Measurements from ENCODE around the gene CIRBP.
A peak's percentile ranks its signal among the peaks of the same experiment; 100 is the strongest.

The CIRBP gene

DNA sequence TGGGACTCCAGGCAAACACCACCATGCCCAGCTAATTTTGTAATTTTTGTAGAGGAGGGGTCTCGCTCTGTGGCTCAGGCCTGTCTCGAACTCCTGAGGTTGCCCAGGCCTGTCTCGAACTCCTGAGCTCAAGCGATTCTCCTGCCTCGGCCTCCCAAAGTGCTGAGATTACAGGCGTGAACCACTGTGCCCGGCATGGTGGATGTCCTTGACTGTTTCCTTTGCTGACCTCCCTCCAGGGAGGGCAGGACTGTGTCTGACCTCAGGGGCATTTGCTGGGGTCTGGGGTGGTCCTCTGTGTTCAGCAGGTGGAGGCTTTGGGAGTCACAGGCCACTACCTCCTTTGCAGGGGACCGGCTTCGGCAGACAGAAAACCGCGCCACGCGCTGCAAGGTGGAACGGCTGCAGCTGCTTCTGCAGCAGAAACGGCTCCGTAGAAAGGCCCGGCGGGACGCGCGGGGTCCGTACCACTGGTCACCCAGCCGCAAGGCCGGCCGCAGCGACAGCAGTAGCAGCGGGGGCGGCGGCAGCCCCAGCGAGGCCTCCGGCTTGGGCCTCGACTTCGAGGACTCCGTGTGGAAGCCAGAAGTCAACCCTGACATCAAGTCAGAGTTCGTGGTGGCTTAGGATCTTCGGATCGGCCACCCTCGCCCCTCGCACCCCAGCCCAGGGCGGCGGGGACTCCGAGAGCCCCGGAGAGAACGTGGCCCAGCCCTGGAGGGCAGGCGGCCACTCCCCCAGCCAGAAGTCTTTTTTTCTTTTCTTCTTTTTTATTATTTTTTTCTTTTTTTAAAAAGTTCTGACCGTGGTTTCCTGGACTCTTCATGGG is 12.3 kb upstream of the CIRBP start:
- DNase-seq = no peak

DNA sequence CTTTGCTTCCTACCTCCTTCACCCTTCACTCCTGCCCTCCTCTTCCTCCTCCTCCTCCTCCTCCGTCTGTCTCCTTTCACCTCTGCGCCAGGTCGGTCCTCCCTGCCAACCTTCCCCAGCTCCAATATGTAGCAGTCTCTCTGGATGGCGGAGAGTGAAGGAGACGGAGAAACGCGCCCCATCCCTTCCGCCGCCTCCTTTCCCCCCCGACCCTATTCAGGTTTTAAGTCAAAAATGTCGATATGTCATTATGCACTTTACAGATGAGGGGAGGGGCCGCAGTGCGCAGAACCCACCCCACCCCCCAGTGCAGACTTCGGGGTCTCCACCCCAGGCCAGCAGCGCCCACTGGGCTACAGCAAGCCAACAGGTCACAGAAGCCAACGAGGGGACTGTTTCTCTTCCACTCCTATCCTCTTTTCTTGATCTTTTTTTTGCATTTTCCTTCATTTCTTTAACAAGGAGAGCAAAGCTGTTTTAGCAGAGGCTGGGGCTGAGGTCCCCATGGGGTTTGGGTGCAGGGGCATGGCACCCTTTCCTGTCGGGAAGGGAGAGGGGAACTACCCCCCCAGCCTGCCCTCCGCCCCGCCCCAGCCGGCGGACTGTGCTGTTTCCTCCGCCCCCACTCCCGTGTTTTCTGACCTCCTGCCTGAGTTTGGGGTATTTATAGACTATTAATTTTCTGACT is 11.5 kb upstream of the CIRBP start:
- DNase-seq = no peak

DNA sequence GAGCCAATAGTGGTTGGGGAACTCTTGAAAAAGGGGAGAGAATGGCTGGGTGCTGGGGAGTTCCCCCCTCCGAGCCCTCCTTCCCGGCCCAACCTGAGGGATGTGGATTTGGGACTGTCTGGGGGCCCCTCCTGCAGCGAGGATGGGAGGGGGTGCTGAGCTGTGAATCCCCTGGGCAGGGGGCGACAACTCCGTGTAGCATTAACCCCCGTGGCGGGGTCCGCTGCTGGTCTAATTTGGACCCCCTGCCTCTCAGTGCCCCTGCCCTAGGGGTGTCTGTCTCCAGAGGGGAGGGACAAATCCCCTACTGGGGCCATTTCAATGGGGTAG is 11.0 kb upstream of the CIRBP start:
- no peak for DNase-seq

DNA sequence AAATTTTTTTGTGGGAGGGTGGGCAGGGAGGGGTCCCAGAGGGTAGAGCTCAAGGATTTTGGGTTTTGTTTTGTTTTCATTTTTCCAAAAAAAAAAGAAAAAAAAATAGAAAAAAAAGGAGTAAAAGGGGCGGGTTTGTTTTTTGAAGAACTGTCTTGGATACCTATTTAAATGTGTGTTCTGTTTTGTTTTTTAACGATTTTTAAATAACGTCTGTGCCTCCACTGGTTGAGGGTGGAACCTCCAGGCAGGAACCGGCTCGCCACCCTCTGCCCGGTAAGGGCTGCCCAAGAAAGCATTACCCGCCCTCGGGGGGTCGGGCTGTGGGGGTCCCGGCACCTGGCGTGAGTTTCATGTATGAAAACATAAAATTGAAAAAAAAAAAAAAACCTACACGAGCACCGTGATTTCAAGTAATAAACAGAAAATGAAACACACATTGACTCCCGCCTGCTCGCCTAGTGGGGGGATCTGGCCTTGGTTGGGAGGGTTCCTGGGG is 10.4 kb upstream of the CIRBP start:
- no peak for DNase-seq

DNA sequence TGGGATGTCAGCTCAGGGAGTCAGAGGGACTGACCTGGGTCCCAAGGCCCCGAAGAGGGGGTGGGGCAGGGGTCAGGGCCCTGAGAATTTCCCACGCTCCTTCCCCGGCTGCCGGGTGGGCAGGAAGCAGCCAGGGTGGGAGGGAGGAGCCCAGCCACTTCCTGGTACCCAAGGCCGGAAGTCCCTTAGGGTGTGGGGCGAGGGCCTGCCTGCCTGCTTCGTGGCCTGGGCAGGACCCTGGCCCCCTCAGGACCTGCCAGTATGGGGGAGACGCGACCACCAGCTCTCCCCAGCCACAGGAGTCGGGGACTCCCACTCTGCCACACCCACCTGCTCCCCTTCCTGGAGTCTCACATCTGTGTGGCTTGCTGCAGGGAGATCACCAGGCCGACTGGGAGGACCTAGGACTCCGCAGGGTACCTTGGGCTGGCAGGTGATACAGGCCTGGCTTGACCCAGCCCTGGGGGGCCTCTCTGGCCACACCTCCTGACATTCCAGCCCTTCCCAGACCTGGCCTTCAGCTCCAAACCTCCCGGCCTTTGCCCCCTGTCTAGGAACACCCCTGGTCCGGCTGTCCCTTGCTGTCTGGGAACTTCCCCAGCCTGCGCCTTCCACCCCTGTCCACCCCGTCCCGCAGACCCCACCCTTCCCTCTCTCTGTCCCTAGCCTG is 9.8 kb upstream of the CIRBP start:
- DNase-seq = no peak

DNA sequence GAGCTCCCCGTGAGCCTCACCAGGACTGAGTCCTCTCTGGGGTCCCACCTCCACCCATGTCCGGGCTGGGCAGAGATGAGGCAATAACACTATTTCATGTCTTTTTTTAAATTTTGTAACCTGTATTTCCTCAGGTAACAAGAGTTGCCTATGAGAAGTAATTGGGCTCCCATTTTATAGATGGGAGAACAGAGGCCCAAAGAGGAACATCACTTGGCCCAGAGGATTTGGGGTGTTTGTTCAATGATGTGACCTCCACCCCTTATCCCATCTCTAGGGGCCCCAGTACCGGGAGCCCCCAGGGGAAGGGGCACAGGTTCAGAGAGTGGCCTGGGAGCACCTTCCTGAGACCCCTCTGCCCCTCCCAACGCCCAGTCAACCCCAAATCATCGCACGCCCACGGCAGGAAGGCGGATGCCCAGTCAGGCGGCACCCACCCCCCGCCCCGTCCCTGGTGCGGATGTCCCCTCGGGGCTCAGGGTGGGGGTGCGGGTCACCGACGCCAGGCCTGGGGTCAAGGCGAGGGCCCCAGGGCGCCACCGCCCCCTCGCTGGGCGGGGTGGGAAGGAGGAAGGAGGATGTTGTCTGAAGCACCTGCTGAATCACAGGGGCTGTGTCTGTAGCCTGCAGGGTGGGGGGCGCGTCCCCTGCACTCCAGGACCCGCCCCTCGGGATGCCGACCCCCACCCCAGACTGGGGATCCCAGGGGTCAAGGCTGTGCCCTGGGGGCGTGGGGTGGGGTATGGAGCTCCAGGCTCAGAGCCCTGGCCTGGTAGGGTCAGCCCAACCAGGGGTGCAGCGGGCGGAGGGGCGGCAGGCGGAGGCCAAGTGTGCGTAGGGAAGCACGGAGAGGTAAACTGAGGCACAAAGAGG is 9.0 kb upstream of the CIRBP start:
- no peak for DNase-seq

DNA sequence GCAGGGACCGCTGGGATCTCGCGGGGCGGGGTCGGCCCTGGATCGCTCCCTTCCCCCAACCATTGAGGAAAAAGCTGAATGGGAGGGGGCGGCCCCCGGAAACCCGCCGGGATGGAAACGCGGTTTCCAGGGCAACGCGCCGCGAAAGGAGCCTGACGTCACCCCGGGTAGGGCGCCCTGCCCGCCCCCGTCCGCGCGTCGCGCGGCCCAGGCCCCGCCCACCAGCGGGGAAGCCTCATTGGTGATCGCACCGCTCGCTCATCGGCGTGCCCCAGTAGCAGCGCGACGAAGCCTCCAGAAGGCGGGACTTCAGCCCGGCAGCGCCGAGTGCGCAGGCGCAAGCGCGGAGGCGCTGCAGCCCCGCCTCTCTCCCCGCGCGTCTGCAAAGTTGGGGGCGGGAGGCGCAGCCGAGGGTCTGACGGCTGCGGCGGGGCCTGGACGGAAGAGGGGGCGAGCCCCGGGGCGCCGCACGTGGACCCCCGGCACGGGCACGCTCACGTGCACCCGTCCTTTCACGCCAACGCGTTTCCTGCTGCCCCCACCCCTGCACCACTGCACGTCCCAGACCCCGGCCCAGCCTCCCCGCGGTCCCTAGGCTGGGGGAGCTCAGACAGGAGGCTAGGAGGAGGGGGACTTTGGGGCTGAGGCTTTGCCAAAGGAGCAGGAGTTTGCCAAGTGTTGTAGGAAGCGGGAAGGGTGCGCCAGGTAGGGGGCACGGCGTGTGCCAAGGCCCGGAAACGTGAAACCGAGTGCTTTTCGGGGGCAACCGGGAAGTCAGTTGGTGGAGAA is 8.2 kb upstream of the CIRBP start:
- peak; percentile 94 for DNase-seq

DNA sequence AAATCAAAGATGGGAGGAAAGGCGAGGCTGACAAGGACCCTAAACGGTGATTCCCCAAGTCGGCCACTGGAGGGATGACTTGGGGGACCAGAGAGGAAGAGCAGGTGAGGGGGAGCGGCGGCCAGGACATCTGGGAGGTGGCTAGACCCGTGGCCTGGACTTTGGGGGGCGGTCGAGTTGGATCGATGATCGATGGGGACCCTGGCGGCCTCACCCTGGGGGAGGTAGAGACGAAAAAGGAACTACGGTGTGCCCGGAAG is 7.7 kb upstream of the CIRBP start:
- no peak for DNase-seq

DNA sequence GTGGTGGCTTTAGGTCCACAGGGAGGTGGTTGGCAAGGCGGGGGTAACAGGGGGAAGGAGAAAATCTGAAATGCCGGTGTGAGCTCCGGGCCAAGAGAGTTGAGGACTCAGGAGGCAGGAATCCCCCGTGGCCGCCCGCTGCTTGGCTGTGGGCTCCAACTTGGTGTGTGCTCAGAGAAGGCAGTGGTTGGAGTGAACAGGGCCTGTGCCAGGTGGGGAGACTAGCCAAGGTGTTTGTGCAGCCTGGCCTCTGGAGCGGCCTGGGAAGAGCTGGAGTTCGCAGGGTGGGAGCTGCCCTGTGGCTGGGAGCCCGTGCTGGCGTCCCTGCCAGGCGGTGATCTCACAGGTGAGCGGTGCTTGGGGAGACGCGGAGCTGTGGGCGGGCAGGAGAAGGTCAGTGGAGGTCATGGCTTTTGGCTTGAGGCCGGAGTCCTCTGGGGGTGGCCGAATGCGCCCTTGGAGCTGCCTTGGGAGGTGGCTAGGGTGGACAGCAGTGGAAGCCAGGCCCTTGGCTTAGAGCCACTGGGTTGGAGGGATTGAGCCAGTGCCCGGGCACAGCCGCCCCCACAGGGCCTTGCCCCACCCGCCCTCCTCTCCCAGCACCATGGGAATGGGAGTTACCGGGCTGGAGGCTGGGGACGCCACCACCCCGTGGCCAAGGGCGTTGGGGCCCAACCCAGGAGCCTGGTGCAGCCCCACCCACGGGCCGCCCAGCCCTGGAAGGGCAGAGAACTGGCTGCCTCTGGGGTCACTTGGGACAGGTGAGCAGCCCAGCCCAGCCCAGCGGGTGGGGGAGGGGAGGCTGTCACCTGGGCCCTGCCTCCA is 7.1 kb upstream of the CIRBP start:
- DNase-seq = no peak

DNA sequence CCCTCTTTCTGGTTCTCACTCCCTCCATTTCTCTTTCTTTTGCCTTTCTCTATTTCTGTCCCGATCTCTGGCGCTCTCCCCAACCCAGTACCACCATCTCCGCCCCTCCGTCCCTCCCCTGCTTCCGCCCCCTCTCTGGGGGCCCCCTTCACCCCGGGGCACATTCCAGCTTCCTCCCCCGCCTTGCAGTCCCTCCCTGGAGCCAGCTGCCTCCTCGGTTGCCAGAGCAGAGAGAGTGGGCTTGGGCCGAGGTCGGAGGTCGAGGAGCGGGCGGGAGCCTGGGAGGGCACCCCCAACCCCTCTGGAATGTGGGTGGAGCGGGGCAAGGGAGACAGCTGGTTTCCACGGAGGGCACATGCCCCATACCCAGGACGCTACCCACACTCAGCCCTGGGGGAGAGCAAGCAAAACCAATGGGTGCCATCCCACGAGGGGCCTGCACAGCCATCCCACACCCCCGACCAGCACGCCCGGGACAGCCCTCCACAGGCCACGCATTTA is 6.5 kb upstream of the CIRBP start:
- no peak for DNase-seq

DNA sequence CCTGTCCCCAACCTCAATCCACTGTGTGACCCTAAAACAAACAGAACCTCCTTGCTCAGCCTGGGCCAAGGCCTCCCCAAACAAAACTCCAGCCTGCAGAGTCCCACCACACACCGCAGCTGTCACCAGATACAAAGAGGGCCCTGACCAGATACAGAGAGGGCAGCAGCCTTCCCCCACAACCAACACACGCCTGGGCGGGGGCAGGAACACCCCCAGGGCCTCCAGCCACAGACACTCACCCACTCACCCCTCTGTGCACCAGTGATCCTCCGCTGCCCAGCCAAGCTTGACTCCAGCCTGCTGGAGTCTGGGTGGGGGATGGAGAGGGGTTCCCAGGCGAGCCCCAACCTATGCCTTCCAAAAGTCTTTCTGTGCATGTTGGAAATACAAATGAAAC is 5.9 kb upstream of the CIRBP start:
- DNase-seq = no peak

DNA sequence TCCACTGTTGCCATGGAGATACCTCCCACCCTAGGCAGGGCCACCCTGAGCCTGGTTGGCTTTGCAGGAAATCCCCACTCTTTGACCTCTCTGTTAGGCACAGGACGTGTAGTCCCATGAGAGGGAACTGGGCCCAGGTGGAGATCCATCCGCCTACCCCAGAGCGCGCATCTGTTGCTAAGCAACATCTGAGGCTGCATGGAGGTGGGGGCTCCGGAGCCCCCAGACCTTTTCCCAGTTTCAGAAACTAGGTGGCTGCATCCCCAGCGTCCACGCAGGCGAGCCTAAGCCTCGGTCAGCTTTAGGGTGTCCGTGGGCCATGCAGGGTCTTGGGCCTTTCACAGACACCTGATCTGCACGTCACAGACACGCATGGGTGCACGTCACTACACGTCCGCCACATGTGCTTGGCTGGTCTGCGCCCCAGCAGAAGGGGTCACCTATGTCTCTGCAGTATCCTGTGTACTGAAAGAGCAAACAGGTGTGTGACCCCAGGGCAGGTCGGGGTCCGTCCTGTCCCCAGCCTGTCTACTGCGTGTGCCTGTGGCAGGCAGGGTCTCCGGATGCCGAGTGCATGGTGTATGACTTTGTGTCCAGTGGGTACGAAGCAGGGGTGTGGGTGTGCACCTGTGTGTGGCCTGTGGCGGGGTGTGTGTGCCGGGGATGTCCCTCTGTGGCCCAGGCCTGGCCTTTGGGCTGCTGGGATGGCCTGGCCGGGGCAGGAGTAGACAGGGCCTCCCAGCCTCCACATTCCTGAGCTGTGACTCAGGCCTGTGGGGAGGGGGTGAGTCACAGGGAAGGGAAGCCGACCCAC is 4.1 kb upstream of the CIRBP start:
- DNase-seq = no peak

DNA sequence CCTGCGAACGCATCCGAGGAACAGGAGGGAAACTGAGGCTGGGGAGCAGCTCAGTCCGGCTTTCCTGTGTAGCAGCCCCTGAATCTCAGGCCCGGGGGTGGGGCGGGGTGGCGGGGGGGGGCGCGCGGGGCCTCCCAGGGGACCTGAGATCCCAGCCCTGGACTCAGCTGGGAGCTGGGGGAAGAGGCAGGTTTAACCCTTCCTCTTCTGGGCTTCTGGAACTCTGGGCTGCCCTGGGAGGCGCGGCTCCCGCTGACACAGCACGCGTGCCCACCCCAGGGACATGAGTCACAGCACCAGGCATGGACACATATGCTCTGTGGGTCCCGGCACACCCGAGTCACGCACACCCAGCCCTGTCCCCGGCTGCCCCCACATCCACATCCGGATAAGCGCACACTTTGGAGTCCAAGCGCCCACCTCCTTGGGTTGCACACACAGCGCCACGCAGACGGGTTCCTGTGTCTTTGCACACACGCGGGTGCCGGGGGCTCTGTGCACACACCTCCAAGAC is 3.5 kb upstream of the CIRBP start:
- no peak for DNase-seq

DNA sequence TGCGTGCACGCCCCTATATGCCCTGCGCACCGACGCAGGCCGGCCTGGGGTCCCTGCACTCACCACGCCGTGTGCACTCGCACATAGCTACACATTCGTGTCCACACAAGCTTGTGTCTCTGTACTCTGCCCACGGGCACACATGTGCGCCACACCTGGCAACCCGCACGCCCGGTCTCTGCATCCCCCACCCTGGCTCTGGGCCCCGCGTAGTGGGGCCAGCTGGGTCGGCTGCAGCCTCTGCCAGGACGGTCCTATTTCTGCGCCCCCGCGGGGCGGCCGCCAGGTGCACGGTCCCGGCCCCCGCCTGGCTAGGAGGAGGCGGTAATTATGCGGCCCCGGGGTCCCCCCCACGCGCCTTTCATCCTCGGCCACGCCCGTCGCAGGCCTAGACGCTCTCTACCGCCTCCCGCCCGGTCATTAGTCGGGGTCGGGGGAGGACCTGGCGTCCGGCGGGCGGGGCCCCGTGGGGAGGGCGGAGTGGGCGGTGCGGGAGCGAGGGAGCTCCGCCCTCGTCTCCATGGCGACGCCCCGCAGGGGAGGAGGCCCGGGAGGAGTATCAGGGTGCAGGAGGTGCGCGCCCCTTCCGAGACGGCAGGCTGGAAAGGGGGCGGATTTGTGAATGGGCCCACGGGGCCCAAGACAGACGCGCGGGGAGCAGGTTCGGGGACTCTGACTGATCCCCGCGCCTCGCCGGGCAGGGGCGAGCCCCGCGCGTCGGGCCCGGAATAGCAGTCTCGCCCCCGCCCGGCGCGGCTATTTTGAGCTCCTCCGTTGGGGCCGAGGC is 2.8 kb upstream of the CIRBP start:
- DNase-seq = peak; percentile 57

DNA sequence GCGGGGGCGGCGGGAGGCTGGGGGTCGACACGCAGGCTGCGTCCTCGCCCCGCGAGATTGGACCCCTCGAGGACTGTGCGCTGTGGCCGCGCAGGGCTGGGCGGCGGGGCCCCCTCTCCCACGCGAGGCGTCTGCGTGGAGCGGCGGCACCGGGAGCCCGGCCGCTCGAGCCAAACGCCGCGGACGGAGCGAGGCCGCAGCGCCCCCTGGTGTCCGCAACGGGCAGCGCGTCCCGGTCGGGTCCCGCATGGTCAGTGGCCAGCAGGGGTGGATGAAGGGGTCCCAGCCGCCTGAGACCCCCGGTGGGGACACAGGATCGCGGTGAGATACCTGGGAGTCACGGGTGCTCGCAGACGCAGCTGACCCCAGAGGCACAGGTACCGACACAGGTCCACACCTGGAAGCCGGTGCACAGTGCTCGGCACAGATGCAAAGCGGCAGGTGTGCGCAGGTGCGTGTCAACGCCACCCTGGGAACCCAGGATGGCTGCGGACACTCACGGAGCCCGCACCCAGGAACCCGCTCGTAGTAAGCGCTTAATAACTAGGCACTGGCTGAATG is 2.1 kb upstream of the CIRBP start:
- DNase-seq = no peak

DNA sequence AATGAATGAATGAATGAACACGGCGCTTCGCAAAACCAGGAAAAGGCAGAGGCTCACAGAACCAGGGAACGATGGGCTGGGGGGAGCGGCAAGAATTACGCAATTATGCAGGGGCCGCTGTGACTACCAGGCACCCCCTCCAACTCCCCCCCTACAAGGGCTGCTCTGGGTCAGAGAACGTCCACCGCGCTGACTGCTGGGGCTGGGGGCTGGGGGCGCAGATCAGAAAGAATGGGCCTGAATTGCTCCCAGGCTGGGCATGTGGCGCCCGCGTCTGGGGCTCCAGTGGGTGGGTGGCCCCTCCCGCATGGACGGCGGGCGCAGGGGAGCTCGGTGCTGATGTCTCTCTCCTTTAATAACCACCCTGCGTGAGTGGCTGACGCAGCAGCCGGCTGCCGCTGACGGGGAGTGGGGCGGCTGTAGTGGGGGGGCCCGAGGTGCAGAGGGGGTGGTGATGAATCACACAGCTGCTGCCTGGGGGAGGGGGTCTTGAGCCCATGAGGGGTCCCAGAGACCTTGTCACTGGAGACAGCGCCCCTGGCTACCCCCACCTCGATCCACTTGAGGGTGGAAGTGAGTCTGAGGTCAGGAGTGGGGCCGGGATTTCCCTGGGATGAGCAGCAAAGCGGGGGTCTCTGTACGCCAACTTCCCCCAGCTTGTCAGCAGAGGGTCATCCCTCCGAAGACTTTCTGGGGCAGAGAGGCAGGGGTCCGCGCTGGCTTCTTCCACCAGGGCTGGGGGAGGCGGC is 1.5 kb upstream of the CIRBP start:
- DNase-seq = no peak

DNA sequence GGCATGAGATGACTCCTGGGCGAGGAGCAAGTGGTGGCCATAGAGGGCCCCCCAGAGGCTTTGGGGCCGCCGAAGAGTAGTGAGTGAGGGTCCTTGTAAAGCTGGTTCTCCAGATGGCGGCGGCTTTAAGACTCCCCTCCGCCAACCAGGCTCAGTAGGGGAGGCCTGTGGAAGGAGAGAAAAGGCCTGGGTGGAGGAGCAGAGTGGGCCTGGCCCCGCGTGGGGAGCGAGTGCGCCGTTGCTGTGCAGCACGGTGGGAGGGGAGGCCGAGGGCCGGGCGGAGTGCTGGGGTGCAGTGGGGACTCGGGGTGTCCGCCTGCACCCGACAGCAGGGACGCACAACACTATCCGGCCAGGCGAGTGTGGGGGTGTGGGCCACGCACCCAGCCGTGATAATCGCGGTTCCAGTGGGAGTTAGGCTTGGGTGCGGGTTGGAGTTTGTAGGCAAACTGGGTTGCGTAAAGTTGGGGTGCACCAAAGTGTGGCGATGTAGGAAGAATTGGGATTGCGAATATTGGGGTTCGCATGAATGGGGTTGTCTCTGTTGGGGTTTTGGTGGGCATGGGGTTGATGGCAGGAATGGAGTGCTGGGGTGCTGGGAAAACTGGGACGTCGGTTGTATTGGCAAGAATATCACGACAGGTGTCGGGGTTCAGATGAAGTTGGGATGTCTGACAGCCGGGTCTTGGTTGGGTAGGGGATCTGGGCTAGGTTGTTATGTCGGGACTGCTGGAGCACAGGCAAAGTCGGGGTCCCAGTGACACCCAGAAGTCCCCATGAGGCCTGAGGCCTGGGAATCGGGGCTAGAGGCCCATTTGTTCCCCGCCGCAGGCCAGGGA is 687 bp upstream of the CIRBP start:
- no peak for DNase-seq
